HG02840 (cell line): ENCODE measurements around the gene PARD3.
"Not testable (repeated sequence)": the region's sequence is repeated elsewhere in the genome, so short reads cannot be mapped to it uniquely, and the experiment has no call there.

Source experiments
- ATAC-seq: cut with Tn5 transposase; IDR thresholded peaks from one replicate; pipeline ENCODE4 v1.9.1; 2021; ENCODE audit warnings: mild to moderate bottlenecking, moderate library complexity, moderate number of reproducible peaks; ENCODE audit not compliant: unreplicated experiment, low FRiP score

Gene PARD3

GRCh38 chr10:34661580-34661979 lies 153.5 kb downstream of the PARD3 start:
- ATAC-seq: no peak

GRCh38 chr10:34658934-34659333 lies 156.2 kb downstream of the PARD3 start:
- no peak for ATAC-seq

GRCh38 chr10:34656661-34657060 lies 158.4 kb downstream of the PARD3 start:
- no peak for ATAC-seq

- no peak for ATAC-seq
Measured at GRCh38 chr10:34655286-34656170, 159.6 kb downstream of the PARD3 start.

GRCh38 chr10:34654211-34654610 lies 160.9 kb downstream of the PARD3 start:
- ATAC-seq: no peak

- no peak for ATAC-seq
Measured at GRCh38 chr10:34653530-34653929, 161.6 kb downstream of the PARD3 start.

- no peak for ATAC-seq
Measured at GRCh38 chr10:34651416-34652195, 163.5 kb downstream of the PARD3 start.

- no peak for ATAC-seq
Measured at GRCh38 chr10:34650156-34650555, 164.9 kb downstream of the PARD3 start.

- no peak for ATAC-seq
Measured at GRCh38 chr10:34649385-34649784, 165.7 kb downstream of the PARD3 start.

- no peak for ATAC-seq
Measured at GRCh38 chr10:34648919-34649318, 166.2 kb downstream of the PARD3 start.

GRCh38 chr10:34647875-34648865 lies 166.9 kb downstream of the PARD3 start:
- no peak for ATAC-seq

GRCh38 chr10:34647160-34647559 lies 167.9 kb downstream of the PARD3 start:
- ATAC-seq: no peak

GRCh38 chr10:34646331-34646730 lies 168.8 kb downstream of the PARD3 start:
- no peak for ATAC-seq

- not testable (repeated sequence) for ATAC-seq
Measured at GRCh38 chr10:34644815-34645214, 170.3 kb downstream of the PARD3 start.

- ATAC-seq: no peak
Measured at GRCh38 chr10:34644224-34644623, 170.9 kb downstream of the PARD3 start.

GRCh38 chr10:34643620-34644019 lies 171.5 kb downstream of the PARD3 start:
- no peak for ATAC-seq

GRCh38 chr10:34641913-34642558 lies 173.1 kb downstream of the PARD3 start:
- ATAC-seq: no peak

GRCh38 chr10:34641147-34641912 lies 173.8 kb downstream of the PARD3 start:
- ATAC-seq: no peak

- no peak for ATAC-seq
Measured at GRCh38 chr10:34638406-34639054, 176.6 kb downstream of the PARD3 start.
